ENCODE measurements around the gene IGFBP7. TPM values are rescaled to one million over a fixed set of nuclear protein-coding genes. Genes with fewer than 3 reads are reported as not detected.
A peak's percentile ranks its signal among the peaks of the same experiment; 100 is the strongest.

IGFBP7 gene
- polyA plus RNA-seq, 2 of the 4 experiments (the other 2 are of a cell fraction) = 133 to 227 TPM

DNA sequence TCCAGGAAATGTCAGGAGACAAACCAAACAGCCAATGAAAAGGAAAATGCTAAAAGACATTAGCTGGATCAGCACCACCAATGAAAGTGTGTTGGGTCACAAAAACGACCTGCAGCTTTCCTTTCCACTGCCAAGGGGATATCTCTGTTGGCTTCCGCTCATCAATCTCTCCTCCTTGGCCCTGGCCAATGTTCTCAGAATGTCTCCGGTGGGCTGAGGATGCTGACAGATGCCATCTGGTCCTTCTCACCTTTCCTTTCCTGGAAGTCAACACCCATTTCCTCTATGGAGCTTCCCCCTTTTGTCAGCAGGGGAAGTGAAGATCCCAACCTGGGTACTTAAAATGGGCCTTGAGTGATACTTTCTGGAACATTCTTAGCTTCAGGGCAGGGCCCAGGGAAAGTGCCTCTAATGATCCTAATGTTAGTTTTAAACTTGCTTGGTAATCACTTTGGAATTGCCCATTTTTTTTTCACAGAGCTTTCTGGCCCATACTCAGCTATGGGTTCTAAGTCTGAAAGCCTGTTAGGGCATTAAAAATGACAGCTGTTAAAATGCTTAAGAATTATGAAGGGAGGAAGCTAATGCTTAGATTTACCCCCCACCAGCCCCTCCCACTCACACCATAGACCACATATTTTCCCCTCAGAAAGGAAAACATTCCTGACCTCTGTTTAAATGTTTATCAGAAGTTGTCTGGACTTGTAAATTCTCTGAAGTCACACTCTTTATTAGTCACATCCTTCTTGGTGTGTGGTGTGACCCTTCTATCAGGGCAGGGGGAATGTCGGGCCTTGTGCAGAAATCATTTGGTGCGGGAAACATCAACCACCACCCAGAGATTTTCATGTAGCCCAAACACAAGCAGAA is 29.2 kb downstream of the IGFBP7 start (continued):
- TF ChIP-seq MYC (IDR thresholded peaks at IDR 0.05; ENCODE audit: borderline replicate concordance, low read length) (no peak), ZNF302 (CRISPR knock-in tag; IDR thresholded peaks at IDR 0.05) (no peak), HES2 (IDR thresholded peaks at IDR 0.05) (no peak), MAFK (IDR thresholded peaks at IDR 0.05; ENCODE audit: partially characterized antibody) (no peak), RARB (CRISPR knock-in tag; IDR thresholded peaks at IDR 0.05) (no peak), MAZ (IDR thresholded peaks at IDR 0.05; ENCODE audit: borderline replicate concordance, low read depth, low read length) (no peak), CHD4 (IDR thresholded peaks at IDR 0.05; ENCODE audit: borderline replicate concordance) (no peak), CEBPB (IDR thresholded peaks at IDR 0.05) (peak in 1 of 2 experiments; percentile 17; a peak in 1 of 4 replicates), SREBF2 (IDR thresholded peaks at IDR 0.05) (no peak), BCL3 (IDR thresholded peaks at IDR 0.05) (0 out of 3 replicates have a peak, but pooled peaks have one; percentile 30), FOSL2 (IDR thresholded peaks at IDR 0.05) (peak; percentile 43; the same call in 1 of the 2 replicates), FOSL2 (CRISPR knock-in tag; IDR thresholded peaks at IDR 0.05) (peak; percentile 75), FOSB (CRISPR knock-in tag; IDR thresholded peaks at IDR 0.05) (0 out of 2 replicates have a peak, but pooled peaks have one; percentile 27), CHD2 (IDR thresholded peaks at IDR 0.05; ENCODE audit: low read length, partially characterized antibody) (no peak), JUN (IDR thresholded peaks at IDR 0.05) (peak in 1 of 2 experiments; percentile 54; a peak in 2 of 5 replicates), POLR2AphosphoS2 (conservative IDR thresholded peaks at IDR 0.05; ENCODE audit: low read length) (no peak), E2F6 (IDR thresholded peaks at IDR 0.05; ENCODE audit: borderline replicate concordance, low read depth) (no peak), ZC3H11A (IDR thresholded peaks at IDR 0.05) (no peak), HMGXB4 (CRISPR knock-in tag; IDR thresholded peaks at IDR 0.05; ENCODE audit: borderline replicate concordance) (no peak)
- TF ChIP-seq, protein P1, sequence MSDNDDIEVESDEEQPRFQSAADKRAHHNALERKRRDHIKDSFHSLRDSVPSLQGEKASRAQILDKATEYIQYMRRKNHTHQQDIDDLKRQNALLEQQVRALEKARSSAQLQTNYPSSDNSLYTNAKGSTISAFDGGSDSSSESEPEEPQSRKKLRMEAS (IDR thresholded peaks at IDR 0.05) = peak; percentile 36; the same call in 1 of the 2 replicates

- no peak for FAIRE-seq
- TF ChIP-seq HOXB5 (CRISPR knock-in tag; IDR thresholded peaks at IDR 0.05) = peak; percentile 18; the same call in 1 of the 2 replicates
- TF ChIP-seq HOXB13 (CRISPR knock-in tag; IDR thresholded peaks at IDR 0.05; ENCODE audit: low read depth) = no peak
- TF ChIP-seq HOXA7 (CRISPR knock-in tag; IDR thresholded peaks at IDR 0.05) = 0 out of 2 replicates have a peak, but pooled peaks have one; percentile 29
- Histone ChIP-seq H3K4me1 (peaks cover 98% of the 10 kb centered on the region), H3K4me2 (peak overlapping the region; percentile 81), H3K9me3 (no peaks in the 10 kb centered on the region), H3K27ac (peak overlapping the region; percentile 83 to 92), H3K4me3 (peak overlapping the region; percentile 23; the same call in 1 of the 3 replicates)
- ChIA-PET CTCF (interaction anchor here (1.4 kb wide), 1 partner anchor 14 kb away, joined by 8 read pairs; no protein-coding TSS in a partner anchor), POLR2A (interaction anchor here (0.6 to 1.3 kb wide), 4 partner anchors 10 to 176 kb away, joined by 3 to 9 read pairs (median 4); no protein-coding TSS in a partner anchor)
- 3% methylated on average over 10 of the region's 10 CpGs for WGBS (ENCODE audit: missing lambda C conversion rate)
- peak in 1 of 2 experiments; percentile 55 for DNase-seq (ENCODE audit: low read depth in 1 of 2, low spot score in 1 of 2)
- ATAC-seq = peak; percentile 41 to 49
Observed at GRCh38 chr4:57078685-57079521, 31.3 kb downstream of the IGFBP7 start.
